Endothelial cell of umbilical vein (primary cell): ENCODE results near the gene YWHAQ. TPM values are rescaled to one million over a fixed set of nuclear protein-coding genes. Genes with fewer than 3 reads are reported as not detected.
A peak's percentile ranks its signal among the peaks of the same experiment; 100 is the strongest.

Experiments
- BruUV-seq: library from RNA; stranded (reverse); fragments of 400-500 nt; replicated peaks from 2 replicates; lab custom pipeline; 2021; lab: Mats Ljungman, UMichigan
- CTCF ChIA-PET: fragments of 300-600, 350-600 bp; sonication (Branson Sonifier 250); formaldehyde crosslinking; loops from one replicate; lab custom pipeline; 2021; ENCODE audit warnings: antibody characterized with exemption, inconsistent platforms; lab: Charles Lee
- POLR2A ChIA-PET: fragments of 300-600, 350-600 bp; sonication (Branson Sonifier 250); formaldehyde crosslinking; loops from one replicate; lab custom pipeline; 2021; ENCODE audit warnings: antibody characterized with exemption, inconsistent platforms; lab: Charles Lee
- DNase-seq: peaks from one replicate; pipeline ENCODE4 v3.0.0-alpha.2; 2011; ENCODE audit warnings: low read depth, low spot score
- FAIRE-seq: peaks from 2 replicates; lab custom pipeline; 2011; peaks lifted over from hg19 to GRCh38; lab: Jason Lieb, UNC
- H2AFZ ChIP-seq: 2 replicates; pipeline ENCODE4 v1.6.0; 2012; ENCODE audit warnings: low read depth, low read length, control low read depth, inconsistent platforms
- H3K27ac ChIP-seq: 2 replicates; pipeline ENCODE4 v1.5.1; 2011; ENCODE audit warnings: low read depth, mild to moderate bottlenecking, control low read depth, low read length, moderate library complexity; ENCODE audit not compliant: insufficient read depth
- H3K27me3 ChIP-seq, 2 experiments: 2 replicates each; pipeline versions ENCODE4 v1.6.0 to v1.6.1; 2011; ENCODE audit warnings: low read length in 2 of 2, mixed read lengths in 1 of 2; ENCODE audit not compliant: control insufficient read depth in 2 of 2, insufficient read depth in 2 of 2
- H3K36me3 ChIP-seq, 2 experiments: 2 replicates in 1 of 2; 3 replicates in 1 of 2; pipeline ENCODE4 v1.5.1; 2011; ENCODE audit warnings: low read length in 2 of 2, mild to moderate bottlenecking in 1 of 2, moderate library complexity in 1 of 2; ENCODE audit not compliant: control insufficient read depth in 2 of 2, insufficient read depth in 2 of 2; ENCODE audit errors: extremely low read depth in 1 of 2
- H3K4me1 ChIP-seq: 3 replicates; pipeline ENCODE4 v1.5.1; 2011; ENCODE audit warnings: mild to moderate bottlenecking, low read length; ENCODE audit not compliant: control insufficient read depth, insufficient read depth; ENCODE audit errors: extremely low read depth
- H3K4me2 ChIP-seq: 2 replicates; pipeline ENCODE4 v1.6.1; 2011; ENCODE audit warnings: low read length, control low read depth, mixed read lengths; ENCODE audit not compliant: insufficient read depth
- H3K4me3 ChIP-seq, 3 experiments: fragments of 200-600 bp in 1 of 3; sonication (generic), shearing (Covaris generic) in 1 of 3; replicated peaks in 1 of 3; 2 replicates each; pipeline ENCODE4 v1.5.1; 2011 to 2016; ENCODE audit warnings: control low read depth in 3 of 3, low read length in 3 of 3, mild to moderate bottlenecking in 2 of 3, inconsistent platforms in 1 of 3, low read depth in 1 of 3, moderate library complexity in 1 of 3; ENCODE audit not compliant: insufficient read depth in 1 of 3
- H3K79me2 ChIP-seq: 2 replicates; pipeline ENCODE4 v1.6.0; 2012; ENCODE audit warnings: low read length, inconsistent platforms; ENCODE audit not compliant: control insufficient read depth, insufficient read depth
- H3K9ac ChIP-seq: replicated peaks from 2 replicates; pipeline ENCODE3; 2011; ENCODE audit warnings: low read length, control low read depth; ENCODE audit not compliant: insufficient read depth; ENCODE audit errors: extremely low read depth
- H3K9me1 ChIP-seq: replicated peaks from 3 replicates; pipeline ENCODE4 v1.6.0; 2011; ENCODE audit warnings: mild to moderate bottlenecking, low read length; ENCODE audit not compliant: control insufficient read depth, insufficient read depth; ENCODE audit errors: extremely low read depth
- H3K9me3 ChIP-seq: replicated peaks from 2 replicates; pipeline ENCODE4 v1.5.1; 2012; ENCODE audit warnings: low read length, inconsistent platforms; ENCODE audit not compliant: control insufficient read depth, insufficient read depth
- H4K20me1 ChIP-seq: replicated peaks from 2 replicates; pipeline ENCODE3; 2011; ENCODE audit warnings: mild to moderate bottlenecking, low read length; ENCODE audit not compliant: control insufficient read depth, insufficient read depth; ENCODE audit errors: extremely low read depth
- EZH2 ChIP-seq: IDR thresholded peaks from 2 replicates; pipeline ENCODE4 v1.6.1; 2012; ENCODE audit warnings: borderline replicate concordance, low read depth, mild to moderate bottlenecking, moderate library complexity, low read length, inconsistent platforms; ENCODE audit not compliant: severe bottlenecking
- FOS ChIP-seq: IDR thresholded peaks from 2 replicates; pipeline ENCODE4 v1.6.1; 2011; ENCODE audit warnings: mild to moderate bottlenecking, low read length, moderate library complexity, borderline replicate concordance; ENCODE audit not compliant: insufficient read depth
- JUN ChIP-seq: IDR thresholded peaks from 2 replicates; pipeline ENCODE4 v1.6.1; 2011; ENCODE audit warnings: borderline replicate concordance, low read depth; ENCODE audit not compliant: insufficient read length, insufficient read depth
- MYC ChIP-seq: IDR thresholded peaks from one replicate; pipeline ENCODE4 v1.6.1; 2011; ENCODE audit warnings: mild to moderate bottlenecking, low read depth, low read length
- POLR2A ChIP-seq: IDR thresholded peaks from 2 replicates; pipeline ENCODE4 v1.6.1; 2012; ENCODE audit warnings: low read depth, mild to moderate bottlenecking, control low read depth, low read length
- POLR2AphosphoS5 ChIP-seq: IDR thresholded peaks from 2 replicates; pipeline ENCODE4 v1.6.1; 2012; ENCODE audit warnings: low read depth, mild to moderate bottlenecking, control low read depth, low read length, moderate library complexity; ENCODE audit not compliant: insufficient read depth
- dilution Hi-C: fragments of 300-500 bp; cut with MboI; formaldehyde crosslinking; loops from one replicate; pipeline ENCODE4 v1.15.0; 2019; ENCODE audit warnings: low sequenced_read_pairs; ENCODE audit not compliant: extremely low pct_ligation_motif_present
- intact Hi-C: fragments of 100-400 bp; cut with micrococcal nuclease; formaldehyde crosslinking; loops from one replicate; pipeline ENCODE4 v1.10.0; 2022
- polyA plus RNA-seq, 4 experiments: library from polyadenylated mRNA; depleted of rRNA in 3 of 4; stranded (reverse) in 3 of 4; unstranded in 1 of 4; fragments of >200 nt; gene quantifications; 2 replicates each; pipeline versions ENCODE4 v1.2.1 to v1.2.3, GENCODE V29; 2011 to 2012; ENCODE audit warnings: missing spikeins in 1 of 4
- total RNA-seq: library from RNA; stranded (reverse); gene quantifications from 2 replicates; pipeline ENCODE4 v1.2.3, GENCODE V29; 2021
- TF ChIP-seq, protein P1 (sequence below), 2 donors: IDR thresholded peaks; 1 replicate in 1 of 2; 2 replicates in 1 of 2; pipeline ENCODE4 v1.5.1; 2011; ENCODE audit warnings: low read length in 2 of 2, mild to moderate bottlenecking in 2 of 2, moderate library complexity in 2 of 2, control low read depth in 1 of 2, inconsistent platforms in 1 of 2, low read depth in 1 of 2; ENCODE audit not compliant: insufficient read depth in 1 of 2; ENCODE audit errors: extremely low read depth in 1 of 2
- TF ChIP-seq, protein P2 (sequence below): IDR thresholded peaks from 2 replicates; pipeline ENCODE4 v1.6.1; 2011; ENCODE audit not compliant: insufficient read depth, insufficient read length

Gene YWHAQ
- total and polyA plus RNA-seq, 2 donors (not counting 3 experiments of a cell fraction or from before 2014, with no cell fraction given) = 217 to 456 TPM

DNA sequence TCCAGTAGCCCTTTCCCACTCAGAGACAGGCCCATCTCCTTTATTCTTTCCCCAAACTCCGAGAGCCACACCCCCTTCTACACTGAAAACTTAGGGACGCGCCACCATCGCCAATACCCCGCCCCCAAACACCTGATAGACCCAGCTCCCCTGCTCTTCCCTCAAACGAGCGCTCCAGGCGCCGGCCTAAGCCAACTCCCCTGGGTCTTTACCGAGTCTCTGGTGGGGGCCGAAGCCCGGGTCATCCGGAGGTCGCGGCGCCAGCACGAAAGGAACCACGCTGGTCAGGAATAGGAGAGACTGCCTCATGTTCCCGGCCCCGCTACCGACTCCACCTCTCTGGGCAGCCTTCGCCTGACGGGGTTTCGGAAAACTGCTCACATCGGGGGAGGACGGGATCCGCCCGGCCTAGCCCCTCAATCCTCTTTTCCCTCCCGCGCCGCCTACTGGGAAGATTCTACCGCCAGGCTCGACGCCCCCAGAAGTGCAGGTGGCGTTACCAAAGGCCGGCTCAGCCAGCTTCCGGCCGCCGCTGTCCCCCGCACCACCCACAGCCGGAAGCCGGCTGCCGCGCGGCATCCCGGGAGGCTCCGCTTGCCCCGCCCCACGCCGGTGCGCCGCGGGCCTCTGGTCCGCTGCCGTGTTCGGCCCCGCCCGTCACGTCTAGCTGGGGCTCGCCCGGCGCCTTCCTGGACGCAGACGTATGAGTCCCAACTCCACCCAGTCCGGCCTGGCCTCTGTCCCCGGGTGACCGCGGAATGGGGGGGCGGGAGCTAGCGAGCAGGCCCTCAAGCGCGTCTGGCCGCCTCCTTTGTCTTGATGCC is 75.3 kb downstream of the YWHAQ start, which contains the start of gene ADAM17:
Gene ADAM17 (minus strand): TSS at position 534 of the 824 bp plus-strand sequence. CDS start 225 bp downstream, at position 309.
- Histone ChIP-seq H3K4me1 (peaks cover 28% of the 10 kb centered on the region), H3K9ac (peak within 1 kb of the TSS; percentile 91), H3K27me3 (no peaks in the 10 kb centered on the region), H2AFZ (peak within 1 kb of the TSS; percentile 41), H3K27ac (peak within 1 kb of the TSS; percentile 84), H3K79me2 (peaks cover 49% of the 10 kb centered on the region), H3K9me1 (no peaks in the 10 kb centered on the region), H4K20me1 (no peaks in the 10 kb centered on the region), H3K9me3 (no peaks in the 10 kb centered on the region), H3K4me2 (peak within 1 kb of the TSS; percentile 94), H3K4me3 (peak within 1 kb of the TSS; percentile 43 to 89 (median 81)), H3K36me3 (no peaks in the 10 kb centered on the region)
- ChIA-PET CTCF (interaction anchor here (0.8 to 2.7 kb wide), 13 partner anchors 9 to 429 kb away, joined by 3 to 21 read pairs (median 4); partner anchors contain the start of gene YWHAQ), POLR2A (interaction anchor here (1.2 to 2.1 kb wide), 3 partner anchors 9 to 75 kb away, joined by 7 to 11 read pairs (median 8); partner anchors contain the start of gene YWHAQ)
- dilution Hi-C loops = no loop called here
- BruUV-seq = no TSS peak
- FAIRE-seq = peak; percentile 88
- DNase-seq = peak; percentile 97
- intact Hi-C loops = loop anchor here (1.0 to 2.0 kb wide), 4 partner anchors 10 to 81 kb away; partner anchors contain the start of gene IAH1
- TF ChIP-seq POLR2A = peak; percentile 89
- TF ChIP-seq, protein P1, sequence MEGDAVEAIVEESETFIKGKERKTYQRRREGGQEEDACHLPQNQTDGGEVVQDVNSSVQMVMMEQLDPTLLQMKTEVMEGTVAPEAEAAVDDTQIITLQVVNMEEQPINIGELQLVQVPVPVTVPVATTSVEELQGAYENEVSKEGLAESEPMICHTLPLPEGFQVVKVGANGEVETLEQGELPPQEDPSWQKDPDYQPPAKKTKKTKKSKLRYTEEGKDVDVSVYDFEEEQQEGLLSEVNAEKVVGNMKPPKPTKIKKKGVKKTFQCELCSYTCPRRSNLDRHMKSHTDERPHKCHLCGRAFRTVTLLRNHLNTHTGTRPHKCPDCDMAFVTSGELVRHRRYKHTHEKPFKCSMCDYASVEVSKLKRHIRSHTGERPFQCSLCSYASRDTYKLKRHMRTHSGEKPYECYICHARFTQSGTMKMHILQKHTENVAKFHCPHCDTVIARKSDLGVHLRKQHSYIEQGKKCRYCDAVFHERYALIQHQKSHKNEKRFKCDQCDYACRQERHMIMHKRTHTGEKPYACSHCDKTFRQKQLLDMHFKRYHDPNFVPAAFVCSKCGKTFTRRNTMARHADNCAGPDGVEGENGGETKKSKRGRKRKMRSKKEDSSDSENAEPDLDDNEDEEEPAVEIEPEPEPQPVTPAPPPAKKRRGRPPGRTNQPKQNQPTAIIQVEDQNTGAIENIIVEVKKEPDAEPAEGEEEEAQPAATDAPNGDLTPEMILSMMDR (IDR thresholded peaks at IDR 0.05; ENCODE audit: extremely low read depth in 1 of 2, insufficient read depth in 1 of 2, low read depth in 1 of 2, low read length in 2 of 2) = peak; percentile 39
- TF ChIP-seq EZH2 = no peak
- TF ChIP-seq POLR2AphosphoS5 = peak; percentile 95
- TF ChIP-seq, protein P2, sequence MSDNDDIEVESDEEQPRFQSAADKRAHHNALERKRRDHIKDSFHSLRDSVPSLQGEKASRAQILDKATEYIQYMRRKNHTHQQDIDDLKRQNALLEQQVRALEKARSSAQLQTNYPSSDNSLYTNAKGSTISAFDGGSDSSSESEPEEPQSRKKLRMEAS = peak; percentile 5
- no peak for TF ChIP-seq MYC
- no peak for TF ChIP-seq JUN
- TF ChIP-seq FOS = no peak
